Measurements from ENCODE around the gene FUCA1. TPM values are rescaled to one million over a fixed set of nuclear protein-coding genes. Genes with fewer than 3 reads are reported as not detected.

FUCA1 gene
- polyA plus RNA-seq, 3 donors: 24.2 to 97.7 (median 96.6) TPM

GRCh38 chr1:23824711-23825075 lies 43.4 kb downstream of the FUCA1 start:
- intact Hi-C loops (cut with micrococcal nuclease): no loop called here
- no peak for TF ChIP-seq CTCF (IDR thresholded peaks at IDR 0.05)
- Mint-ChIP-seq H3K4me3 (peak overlapping the region; percentile 92 to 98), H3K4me1 (peaks cover 22% of the 10 kb centered on the region), H3K27me3 (ENCODE audit: low read depth in 3 of 3) (peaks cover 0 to 2% (median 0%) of the 10 kb centered on the region in 3 donors), H3K9me3 (no peaks in the 10 kb centered on the region), H3K36me3 (peaks cover 7% of the 10 kb centered on the region in 2 donors), H3K27ac (peak overlapping the region; percentile 95 to 99 (median 97))
- no peak for DNase-seq
- Histone ChIP-seq H3K9me3 (replicated peaks in 1 of 2; ENCODE audit: control insufficient read depth in 1 of 2, insufficient read depth in 1 of 2, low read length in 2 of 2) (no peaks in the 10 kb centered on the region), H2AFZ (ENCODE audit: insufficient read depth, low read depth, low read length, poor library complexity, severe bottlenecking) (peak overlapping the region; percentile 89), H4K20me1 (ENCODE audit: insufficient read depth, low read length) (no peaks in the 10 kb centered on the region), H3K27ac (ENCODE audit: low read depth in 1 of 2, low read length in 2 of 2) (peak overlapping the region; percentile 84 to 99), H3K9ac (ENCODE audit: insufficient read depth, low read length, poor library complexity, severe bottlenecking) (peak overlapping the region; percentile 99), H3K27me3 (ENCODE audit: control insufficient read depth in 2 of 2, insufficient read depth in 2 of 2, low read length in 2 of 2) (no peaks in the 10 kb centered on the region), H3K4me1 (ENCODE audit: control insufficient read depth in 1 of 2, insufficient read depth in 2 of 2, low read length in 2 of 2) (peaks cover 10 to 19% of the 10 kb centered on the region in 2 donors), H3K4me3 (replicated peaks in 1 of 3; ENCODE audit: low read depth in 2 of 3, low read length in 3 of 3) (peak overlapping the region; percentile 83 to 90 (median 87)), H3K4me2 (replicated peaks; ENCODE audit: extremely low read depth, low read length, poor library complexity, severe bottlenecking) (peak overlapping the region; percentile 83), H3K79me2 (ENCODE audit: insufficient read depth, low read length) (peaks cover 15% of the 10 kb centered on the region), H3K36me3 (replicated peaks in 1 of 2; ENCODE audit: control insufficient read depth in 1 of 2, insufficient read depth in 2 of 2, low read length in 2 of 2) (peaks cover 0 to 8% of the 10 kb centered on the region in 2 donors)
- WGBS (ENCODE audit: insufficient coverage): 0% methylated on average over 4 of the region's 8 CpGs

- H3K27me3 ChIP-seq (ENCODE audit: control insufficient read depth in 2 of 2, insufficient read depth in 2 of 2, low read length in 2 of 2): no peaks in the 10 kb centered on the region
- no peak overlapping the region for H3K4me3 Mint-ChIP-seq
- intact Hi-C loops (cut with micrococcal nuclease): no loop called here
Observed at GRCh38 chr1:23823767-23824166, 44.3 kb downstream of the FUCA1 start.

More at GRCh38 chr1:23823767-23824166, 44.3 kb downstream of the FUCA1 start:
- H3K36me3 ChIP-seq (replicated peaks in 1 of 2; ENCODE audit: control insufficient read depth in 1 of 2, insufficient read depth in 2 of 2, low read length in 2 of 2): peaks cover 6 to 13% of the 10 kb centered on the region in 2 donors
- DNase-seq: no peak
- WGBS (ENCODE audit: insufficient coverage): 80% methylated on average over 5 of the region's 7 CpGs
- no peak overlapping the region for H3K27ac ChIP-seq (ENCODE audit: low read depth in 1 of 2, low read length in 2 of 2)
- H3K27me3 Mint-ChIP-seq (ENCODE audit: low read depth in 3 of 3): peaks cover 0 to 2% (median 0%) of the 10 kb centered on the region in 3 donors
- no peak overlapping the region for H3K9ac ChIP-seq (ENCODE audit: insufficient read depth, low read length, poor library complexity, severe bottlenecking)
- peaks cover 15% of the 10 kb centered on the region for H3K79me2 ChIP-seq (ENCODE audit: insufficient read depth, low read length)
- no peak overlapping the region for H2AFZ ChIP-seq (ENCODE audit: insufficient read depth, low read depth, low read length, poor library complexity, severe bottlenecking)
- peaks cover 7 to 15% of the 10 kb centered on the region in 2 donors for H3K36me3 Mint-ChIP-seq
- no peaks in the 10 kb centered on the region for H3K9me3 ChIP-seq (replicated peaks in 1 of 2; ENCODE audit: control insufficient read depth in 1 of 2, insufficient read depth in 1 of 2, low read length in 2 of 2)
- no peaks in the 10 kb centered on the region for H4K20me1 ChIP-seq (ENCODE audit: insufficient read depth, low read length)
- no peak for TF ChIP-seq CTCF (IDR thresholded peaks at IDR 0.05)
- H3K4me1 Mint-ChIP-seq: peaks cover 22% of the 10 kb centered on the region
- H3K4me1 ChIP-seq (ENCODE audit: control insufficient read depth in 1 of 2, insufficient read depth in 2 of 2, low read length in 2 of 2): peaks cover 10 to 19% of the 10 kb centered on the region in 2 donors
- no peak overlapping the region for H3K4me3 ChIP-seq (replicated peaks in 1 of 3; ENCODE audit: low read depth in 2 of 3, low read length in 3 of 3)
- peak overlapping the region in 4 of 7 donors; percentile 9 to 47 (median 31) for H3K27ac Mint-ChIP-seq
- no peaks in the 10 kb centered on the region for H3K9me3 Mint-ChIP-seq
- H3K4me2 ChIP-seq (replicated peaks; ENCODE audit: extremely low read depth, low read length, poor library complexity, severe bottlenecking): no peak overlapping the region

Measured in CD14-positive monocyte (primary cell).